HEK293T (cell line): ENCODE data around the gene DLG1.

Experiments
- ELF4 ChIP-seq: fragments of 450-650 bp; IDR thresholded peaks from 2 replicates; pipeline ENCODE4 v1.6.1; 2017; ENCODE audit warnings: antibody characterized with exemption
- FOXA1 ChIP-seq: fragments of 450-650 bp; IDR thresholded peaks from 2 replicates; pipeline ENCODE4 v1.6.1; 2016; ENCODE audit warnings: mild to moderate bottlenecking
- FOXK2 ChIP-seq: fragments of 450-650 bp; IDR thresholded peaks from 2 replicates; pipeline ENCODE4 v1.6.1; 2016; ENCODE audit warnings: mild to moderate bottlenecking
- FOXM1 ChIP-seq: fragments of 450-650 bp; IDR thresholded peaks from 2 replicates; pipeline ENCODE4 v1.6.1; 2017; ENCODE audit warnings: mild to moderate bottlenecking, borderline replicate concordance
- L3MBTL2 ChIP-seq: fragments of 450-650 bp; conservative IDR thresholded peaks from 2 replicates; pipeline ENCODE4 v1.6.1; 2016; ENCODE audit warnings: mild to moderate bottlenecking
- LEF1 ChIP-seq: fragments of 450-650 bp; IDR thresholded peaks from 2 replicates; pipeline ENCODE4 v1.6.1; 2017; ENCODE audit warnings: mild to moderate bottlenecking, borderline replicate concordance
- NFRKB ChIP-seq: fragments of 450-650 bp; IDR thresholded peaks from 2 replicates; pipeline ENCODE4 v1.6.1; 2016; ENCODE audit warnings: mild to moderate bottlenecking, moderate library complexity
- SUZ12 ChIP-seq: fragments of 450-650 bp; IDR thresholded peaks from 2 replicates; pipeline ENCODE4 v1.6.1; 2016; ENCODE audit warnings: mild to moderate bottlenecking
- TARDBP ChIP-seq: fragments of 450-650 bp; IDR thresholded peaks from 2 replicates; pipeline ENCODE4 v1.6.1; 2016
- TF ChIP-seq, protein P1 (sequence below): fragments of 450-650 bp; IDR thresholded peaks from 2 replicates; pipeline ENCODE4 v1.6.1; 2016

DNA sequence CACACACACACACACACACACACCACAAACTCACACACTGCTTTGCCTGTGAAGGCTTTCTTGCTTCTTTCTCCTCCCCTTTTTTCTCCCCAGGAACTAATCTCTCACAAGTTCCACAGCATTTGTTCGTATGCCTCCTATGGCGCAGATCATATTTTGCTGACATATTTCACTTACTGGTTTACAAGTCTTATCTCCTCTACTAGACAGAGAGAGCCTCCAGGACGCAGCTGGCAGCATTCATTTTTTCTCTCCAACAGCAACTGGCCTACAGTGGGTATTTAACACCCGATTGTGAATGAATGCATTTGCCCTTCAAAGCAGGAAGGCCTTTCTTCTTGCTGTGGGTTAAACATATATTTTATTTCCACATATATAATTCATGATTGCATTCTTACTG, 47.0 kb upstream of the DLG1 start:
- TF ChIP-seq, protein P1, sequence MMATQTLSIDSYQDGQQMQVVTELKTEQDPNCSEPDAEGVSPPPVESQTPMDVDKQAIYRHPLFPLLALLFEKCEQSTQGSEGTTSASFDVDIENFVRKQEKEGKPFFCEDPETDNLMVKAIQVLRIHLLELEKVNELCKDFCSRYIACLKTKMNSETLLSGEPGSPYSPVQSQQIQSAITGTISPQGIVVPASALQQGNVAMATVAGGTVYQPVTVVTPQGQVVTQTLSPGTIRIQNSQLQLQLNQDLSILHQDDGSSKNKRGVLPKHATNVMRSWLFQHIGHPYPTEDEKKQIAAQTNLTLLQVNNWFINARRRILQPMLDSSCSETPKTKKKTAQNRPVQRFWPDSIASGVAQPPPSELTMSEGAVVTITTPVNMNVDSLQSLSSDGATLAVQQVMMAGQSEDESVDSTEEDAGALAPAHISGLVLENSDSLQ = no peak
- TF ChIP-seq FOXA1 = no peak
- no peak for TF ChIP-seq FOXK2
- no peak for TF ChIP-seq NFRKB
- TF ChIP-seq FOXM1 = no peak
- TF ChIP-seq L3MBTL2 = no peak
- no peak for TF ChIP-seq LEF1
- TF ChIP-seq TARDBP = no peak
- TF ChIP-seq SUZ12 = no peak
- TF ChIP-seq ELF4 = no peak
